Ishikawa (cell line): ENCODE measurements around the gene PTGER4.

Source experiments
- CEBPB ChIP-seq: IDR thresholded peaks from 2 replicates; pipeline ENCODE4 v1.6.1; 2012
- CREB1 ChIP-seq: IDR thresholded peaks from 2 replicates; pipeline ENCODE4 v1.6.1; 2012; ENCODE audit warnings: low read depth
- EGR1 ChIP-seq: IDR thresholded peaks from 2 replicates; pipeline ENCODE4 v1.6.1; 2012
- EP300 ChIP-seq: IDR thresholded peaks from 2 replicates; pipeline ENCODE4 v1.6.1; 2012; ENCODE audit warnings: borderline replicate concordance
- NFIC ChIP-seq: IDR thresholded peaks from 2 replicates; pipeline ENCODE4 v1.6.1; 2012
- TAF1 ChIP-seq: IDR thresholded peaks from 2 replicates; pipeline ENCODE4 v1.6.1; 2012; ENCODE audit warnings: low read depth, mild to moderate bottlenecking
- TEAD4 ChIP-seq: IDR thresholded peaks from 2 replicates; pipeline ENCODE4 v1.6.1; 2012
- YY1 ChIP-seq: IDR thresholded peaks from 2 replicates; pipeline ENCODE4 v1.6.1; 2012; ENCODE audit warnings: low read depth
- ZBTB7A ChIP-seq: IDR thresholded peaks from 2 replicates; pipeline ENCODE4 v1.6.1; 2012; ENCODE audit warnings: low read depth
- TF ChIP-seq, protein P1 (sequence below): IDR thresholded peaks from 2 replicates; pipeline ENCODE4 v1.6.1; 2012
- TF ChIP-seq, protein P2 (sequence below): IDR thresholded peaks from 2 replicates; pipeline ENCODE4 v1.6.1; 2012
- TF ChIP-seq, protein P3 (sequence below): IDR thresholded peaks from 2 replicates; pipeline ENCODE4 v1.6.1; 2012; ENCODE audit warnings: low read depth, mild to moderate bottlenecking

DNA sequence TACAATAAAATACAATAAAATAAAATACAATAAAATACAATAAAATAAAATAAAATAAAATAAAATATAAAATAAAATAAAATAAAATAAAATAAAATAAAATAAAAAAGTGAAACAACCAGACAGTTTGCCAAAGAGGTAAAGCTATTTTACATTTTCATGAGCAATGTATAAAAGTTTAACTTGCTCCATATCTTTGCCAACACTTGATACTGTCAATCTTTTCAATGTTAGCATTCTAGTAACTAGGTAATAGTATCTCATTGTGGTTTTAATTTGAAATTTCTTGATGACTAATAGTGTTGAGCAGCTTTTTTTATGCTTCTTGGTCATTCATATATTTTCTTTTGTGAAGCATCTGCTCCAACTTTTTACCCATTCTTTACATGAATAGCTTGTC is 58.8 kb downstream of the PTGER4 start:
- TF ChIP-seq YY1 (no peak), CREB1 (no peak), EP300 (no peak), TEAD4 (no peak), EGR1 (no peak), ZBTB7A (no peak), NFIC (no peak), TAF1 (no peak), CEBPB (no peak)
- TF ChIP-seq, protein P1, sequence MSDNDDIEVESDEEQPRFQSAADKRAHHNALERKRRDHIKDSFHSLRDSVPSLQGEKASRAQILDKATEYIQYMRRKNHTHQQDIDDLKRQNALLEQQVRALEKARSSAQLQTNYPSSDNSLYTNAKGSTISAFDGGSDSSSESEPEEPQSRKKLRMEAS: no peak
- TF ChIP-seq, protein P2, sequence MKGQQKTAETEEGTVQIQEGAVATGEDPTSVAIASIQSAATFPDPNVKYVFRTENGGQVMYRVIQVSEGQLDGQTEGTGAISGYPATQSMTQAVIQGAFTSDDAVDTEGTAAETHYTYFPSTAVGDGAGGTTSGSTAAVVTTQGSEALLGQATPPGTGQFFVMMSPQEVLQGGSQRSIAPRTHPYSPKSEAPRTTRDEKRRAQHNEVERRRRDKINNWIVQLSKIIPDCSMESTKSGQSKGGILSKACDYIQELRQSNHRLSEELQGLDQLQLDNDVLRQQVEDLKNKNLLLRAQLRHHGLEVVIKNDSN: no peak
- TF ChIP-seq, protein P3, sequence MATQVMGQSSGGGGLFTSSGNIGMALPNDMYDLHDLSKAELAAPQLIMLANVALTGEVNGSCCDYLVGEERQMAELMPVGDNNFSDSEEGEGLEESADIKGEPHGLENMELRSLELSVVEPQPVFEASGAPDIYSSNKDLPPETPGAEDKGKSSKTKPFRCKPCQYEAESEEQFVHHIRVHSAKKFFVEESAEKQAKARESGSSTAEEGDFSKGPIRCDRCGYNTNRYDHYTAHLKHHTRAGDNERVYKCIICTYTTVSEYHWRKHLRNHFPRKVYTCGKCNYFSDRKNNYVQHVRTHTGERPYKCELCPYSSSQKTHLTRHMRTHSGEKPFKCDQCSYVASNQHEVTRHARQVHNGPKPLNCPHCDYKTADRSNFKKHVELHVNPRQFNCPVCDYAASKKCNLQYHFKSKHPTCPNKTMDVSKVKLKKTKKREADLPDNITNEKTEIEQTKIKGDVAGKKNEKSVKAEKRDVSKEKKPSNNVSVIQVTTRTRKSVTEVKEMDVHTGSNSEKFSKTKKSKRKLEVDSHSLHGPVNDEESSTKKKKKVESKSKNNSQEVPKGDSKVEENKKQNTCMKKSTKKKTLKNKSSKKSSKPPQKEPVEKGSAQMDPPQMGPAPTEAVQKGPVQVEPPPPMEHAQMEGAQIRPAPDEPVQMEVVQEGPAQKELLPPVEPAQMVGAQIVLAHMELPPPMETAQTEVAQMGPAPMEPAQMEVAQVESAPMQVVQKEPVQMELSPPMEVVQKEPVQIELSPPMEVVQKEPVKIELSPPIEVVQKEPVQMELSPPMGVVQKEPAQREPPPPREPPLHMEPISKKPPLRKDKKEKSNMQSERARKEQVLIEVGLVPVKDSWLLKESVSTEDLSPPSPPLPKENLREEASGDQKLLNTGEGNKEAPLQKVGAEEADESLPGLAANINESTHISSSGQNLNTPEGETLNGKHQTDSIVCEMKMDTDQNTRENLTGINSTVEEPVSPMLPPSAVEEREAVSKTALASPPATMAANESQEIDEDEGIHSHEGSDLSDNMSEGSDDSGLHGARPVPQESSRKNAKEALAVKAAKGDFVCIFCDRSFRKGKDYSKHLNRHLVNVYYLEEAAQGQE: no peak
